GM19455 (cell line): Measurements from ENCODE around the gene FAM222A.

Experiments used
- ATAC-seq: cut with Tn5 transposase; IDR thresholded peaks from one replicate; pipeline ENCODE4 v1.9.1; 2021; ENCODE audit not compliant: unreplicated experiment

Gene FAM222A

DNA sequence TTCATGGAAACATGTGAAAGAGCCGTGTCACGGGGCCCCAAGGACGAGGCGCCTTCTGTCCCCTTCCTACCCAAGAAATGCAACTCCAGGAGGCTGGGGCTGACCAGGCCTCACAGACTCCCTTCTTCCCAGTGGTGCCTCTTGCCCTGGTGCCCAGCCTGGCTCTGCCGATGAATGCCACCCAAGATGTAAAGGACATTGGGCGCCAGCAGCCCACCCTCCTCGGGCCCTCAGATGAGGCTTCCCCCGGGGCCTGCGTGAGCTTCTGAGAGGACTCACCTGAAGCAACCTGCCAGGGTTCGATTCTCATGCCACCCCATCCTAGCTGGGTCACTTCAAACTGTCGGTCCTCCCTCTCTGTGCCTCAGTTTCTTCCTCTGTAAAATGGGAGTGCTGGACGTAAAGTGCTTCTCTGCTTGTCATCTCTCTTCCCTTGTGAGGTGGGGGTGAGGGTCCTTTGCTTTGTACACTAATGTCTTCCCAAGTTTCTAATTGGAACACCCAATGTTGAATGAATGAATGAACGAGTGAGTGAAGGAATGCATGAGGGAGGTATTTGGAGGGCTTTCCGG, 10.8 kb downstream of the FAM222A start:
- no peak for ATAC-seq

DNA sequence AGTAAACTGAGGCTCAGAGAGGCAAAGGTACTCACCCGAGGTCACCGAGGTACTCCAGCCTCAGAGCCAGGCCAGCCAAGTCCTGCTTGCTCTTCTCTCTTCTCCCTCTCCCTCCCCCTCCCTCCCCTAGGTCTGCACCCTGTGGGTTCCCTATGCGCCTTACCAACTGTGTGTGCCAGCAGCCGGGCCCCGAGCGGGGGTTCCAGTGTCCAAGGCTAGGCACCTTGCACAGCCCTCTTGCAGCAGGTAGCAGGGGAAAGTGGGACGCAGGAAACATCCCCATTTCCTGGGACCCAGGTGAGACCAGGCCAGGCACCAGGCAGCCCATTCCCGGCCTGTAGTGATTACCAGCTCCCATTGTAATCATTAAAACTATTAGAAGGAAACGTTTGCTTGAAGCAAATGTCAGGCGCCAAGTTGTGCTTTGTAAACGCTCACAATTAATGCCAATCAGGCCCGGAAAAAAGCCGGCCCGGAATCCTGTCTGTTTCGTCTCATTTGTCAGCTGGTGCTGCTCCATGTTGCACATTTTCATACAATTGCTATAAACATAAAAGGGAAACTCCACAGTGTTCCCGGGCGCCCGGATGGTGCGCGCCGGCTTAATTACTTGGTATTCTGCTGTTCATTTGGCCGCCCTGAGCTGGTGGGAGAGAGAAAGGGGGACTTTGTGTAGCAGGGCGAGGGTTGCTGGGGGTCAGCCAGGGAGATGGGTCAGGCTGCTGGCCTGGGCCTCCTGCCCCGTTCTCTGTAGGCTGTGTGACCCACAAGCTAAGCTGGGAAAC, 11.9 kb downstream of the FAM222A start:
- ATAC-seq: no peak

DNA sequence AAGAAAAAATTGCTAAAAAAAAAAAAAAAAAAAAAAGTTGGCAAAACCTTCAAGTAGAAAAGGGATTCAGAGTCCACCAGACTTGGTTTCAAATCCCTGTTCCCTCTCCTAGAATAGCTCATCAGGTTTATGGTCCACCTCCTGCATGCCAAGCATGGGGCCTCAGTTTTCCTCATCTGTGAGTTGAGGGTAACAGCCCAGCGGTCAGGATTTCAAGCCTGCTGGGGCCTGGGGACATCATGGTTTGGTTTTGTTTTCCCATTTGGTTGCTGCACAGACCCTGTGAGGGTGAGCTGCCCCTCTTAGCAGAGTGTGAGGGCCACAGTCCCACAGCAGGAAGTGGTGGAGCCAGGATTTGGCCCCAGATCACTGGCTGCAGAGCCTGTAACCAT, 12.5 kb downstream of the FAM222A start:
- ATAC-seq: no peak

DNA sequence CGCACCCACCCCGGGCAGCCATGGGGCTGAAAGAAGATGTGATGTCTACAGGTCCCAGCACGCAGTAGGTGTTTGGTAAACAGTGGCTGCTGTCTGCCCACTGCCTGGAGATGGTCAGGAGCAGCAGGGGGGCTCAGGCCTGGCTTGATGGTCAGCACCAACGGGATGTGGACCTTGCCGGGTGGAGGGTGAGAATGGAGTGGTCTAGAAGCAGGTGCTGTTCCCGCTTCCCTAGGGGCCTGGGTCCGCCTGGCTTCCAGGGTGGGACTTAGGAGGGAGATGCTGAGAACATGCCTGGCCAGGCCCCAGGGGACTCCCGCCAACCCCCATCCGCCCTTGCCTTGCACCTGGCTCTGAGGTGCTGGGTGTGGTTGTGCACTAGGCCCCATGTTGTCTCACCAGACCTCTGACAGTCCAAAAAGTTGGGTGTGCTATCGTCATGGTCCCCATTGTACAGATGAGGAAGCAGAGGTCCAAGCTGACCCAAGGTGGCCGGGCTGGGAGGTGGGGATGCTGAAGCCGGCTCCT, 12.9 kb downstream of the FAM222A start:
- ATAC-seq: no peak

DNA sequence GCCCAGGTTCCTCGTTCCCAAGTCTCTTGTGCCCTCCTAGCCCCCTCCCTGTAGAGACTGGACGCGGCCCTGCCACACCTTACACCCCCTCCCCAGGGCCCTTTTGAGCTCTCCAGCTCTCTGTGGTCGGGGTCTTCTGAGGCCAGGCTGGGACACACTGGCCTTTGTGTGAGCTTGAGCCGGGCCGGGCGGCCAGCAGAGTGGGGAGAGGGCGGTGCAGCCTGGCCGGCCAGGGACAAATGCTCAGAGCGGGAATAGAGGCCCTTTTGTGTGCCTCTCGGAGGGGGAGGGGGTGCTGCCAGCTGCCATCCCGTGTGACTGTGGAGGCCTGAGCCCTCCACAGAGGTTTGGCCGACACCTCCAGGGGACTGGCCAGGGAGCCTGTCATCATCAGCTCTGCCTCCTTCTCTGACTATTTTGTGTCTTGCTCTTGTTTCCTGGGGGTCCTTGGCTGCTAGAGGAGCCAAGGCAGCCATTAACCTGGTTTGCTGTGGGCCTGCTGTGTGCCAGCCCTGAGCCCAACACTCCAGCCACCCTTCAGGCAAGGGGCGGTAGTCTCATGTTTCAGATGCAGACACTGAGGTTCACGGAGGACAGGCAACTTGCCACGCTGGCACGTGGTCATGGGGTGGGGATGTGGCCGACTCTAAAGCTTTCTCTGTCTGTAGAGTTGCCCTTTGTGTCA, 13.6 kb downstream of the FAM222A start:
- no peak for ATAC-seq

DNA sequence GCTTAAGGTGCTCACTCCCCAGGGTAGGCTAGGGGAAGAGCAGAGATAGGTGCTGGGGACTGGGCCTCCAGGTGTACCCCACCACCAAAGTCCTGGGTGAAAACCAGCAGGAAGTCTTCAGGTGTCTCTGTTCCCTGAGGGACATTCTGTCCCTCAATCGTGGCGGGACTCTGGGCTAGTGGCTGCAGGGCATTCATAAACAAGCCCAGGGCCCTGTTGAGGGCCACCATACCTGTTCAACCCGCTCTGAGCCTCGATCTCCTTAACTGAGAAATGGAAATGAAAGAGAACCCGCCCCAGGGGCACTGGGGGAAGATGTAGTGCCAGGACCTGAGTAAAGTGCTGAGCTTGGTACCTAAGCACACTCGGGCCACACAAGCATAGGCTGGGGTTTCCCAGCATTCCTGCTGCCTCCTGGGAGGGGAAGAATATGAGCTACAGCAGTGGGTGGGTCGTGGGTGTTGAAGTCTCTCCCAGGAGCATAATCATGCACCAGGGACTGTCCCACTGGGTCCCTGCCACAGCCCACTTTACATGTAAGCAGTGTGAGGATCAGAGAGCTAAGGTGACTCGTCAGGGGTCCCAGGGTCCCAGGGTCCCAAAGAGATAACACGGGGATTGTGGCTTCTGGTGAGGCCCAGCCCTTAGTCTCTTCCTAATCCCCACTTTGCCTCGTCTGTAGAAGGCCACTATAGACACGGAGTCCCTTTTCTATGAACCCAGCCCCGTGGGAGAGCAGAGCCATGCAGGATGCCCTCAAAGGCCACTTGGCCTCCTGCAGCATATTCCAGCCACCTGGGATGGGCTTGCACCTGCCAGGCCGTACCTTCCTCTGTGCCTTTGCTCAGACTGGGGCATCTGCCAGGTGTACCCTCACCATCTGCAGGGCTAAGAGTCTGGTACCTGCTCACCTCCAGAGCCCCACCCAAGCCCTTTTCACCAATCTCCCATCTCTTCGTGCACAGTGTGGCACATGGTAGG, 14.4 kb downstream of the FAM222A start:
- ATAC-seq: no peak

DNA sequence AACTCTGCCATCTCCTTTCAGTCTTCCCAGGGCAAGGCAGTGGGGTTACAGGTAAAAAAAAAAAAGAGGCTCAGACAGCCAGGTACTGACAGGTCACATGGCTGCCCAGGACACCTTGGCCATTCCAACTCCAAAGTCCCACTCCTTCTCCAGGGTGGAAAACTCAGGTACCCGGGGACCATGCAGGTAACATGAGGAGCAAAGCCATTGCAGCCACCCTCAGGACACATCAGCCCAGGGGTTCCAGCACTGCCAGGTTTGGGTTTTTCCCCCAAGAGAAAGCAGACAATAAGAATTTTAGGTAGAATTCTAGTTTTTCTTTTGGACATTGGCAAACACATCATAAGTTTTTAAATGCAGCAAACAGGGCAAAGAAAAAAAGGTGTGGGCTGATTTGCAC, 15.3 kb downstream of the FAM222A start:
- no peak for ATAC-seq

DNA sequence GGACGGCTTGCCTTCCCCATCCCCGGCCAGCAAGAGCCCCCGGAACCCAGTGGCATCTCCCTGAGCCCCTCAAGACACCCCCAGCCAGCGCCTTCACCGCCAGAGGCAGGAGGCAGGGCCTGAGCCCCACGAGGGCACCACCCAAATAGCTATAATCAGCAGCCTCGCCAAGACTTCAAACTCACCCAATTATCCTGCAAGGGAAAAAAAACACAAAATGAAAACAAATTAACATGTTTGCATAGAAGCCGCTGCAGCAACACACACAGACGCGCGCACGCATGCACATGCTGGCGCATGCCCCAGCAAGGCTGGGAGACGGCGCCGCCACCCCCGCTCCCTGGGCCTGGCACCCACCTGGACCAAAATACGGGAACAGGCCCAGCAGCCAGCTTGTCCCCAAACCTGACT, 15.8 kb downstream of the FAM222A start:
- ATAC-seq: no peak

DNA sequence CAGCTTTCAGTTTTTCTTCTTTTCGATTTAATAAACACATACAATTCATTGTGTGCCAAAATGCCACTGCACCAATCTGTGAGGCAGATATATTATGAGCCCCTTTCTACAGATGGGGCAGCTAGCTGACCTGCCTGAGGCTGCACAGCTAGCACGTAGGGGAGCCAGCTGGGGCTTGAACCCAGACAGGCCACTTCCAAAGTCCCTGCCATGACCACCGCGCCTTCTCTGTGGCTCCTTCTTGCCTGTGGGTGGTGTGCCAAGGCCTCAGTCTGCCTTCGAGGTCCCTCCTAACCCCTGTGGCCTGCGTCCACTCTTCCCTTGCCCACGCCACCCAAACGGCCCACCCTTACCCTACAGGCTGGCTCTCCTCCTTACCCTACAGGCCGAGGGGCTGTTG, 16.2 kb downstream of the FAM222A start:
- ATAC-seq: no peak

DNA sequence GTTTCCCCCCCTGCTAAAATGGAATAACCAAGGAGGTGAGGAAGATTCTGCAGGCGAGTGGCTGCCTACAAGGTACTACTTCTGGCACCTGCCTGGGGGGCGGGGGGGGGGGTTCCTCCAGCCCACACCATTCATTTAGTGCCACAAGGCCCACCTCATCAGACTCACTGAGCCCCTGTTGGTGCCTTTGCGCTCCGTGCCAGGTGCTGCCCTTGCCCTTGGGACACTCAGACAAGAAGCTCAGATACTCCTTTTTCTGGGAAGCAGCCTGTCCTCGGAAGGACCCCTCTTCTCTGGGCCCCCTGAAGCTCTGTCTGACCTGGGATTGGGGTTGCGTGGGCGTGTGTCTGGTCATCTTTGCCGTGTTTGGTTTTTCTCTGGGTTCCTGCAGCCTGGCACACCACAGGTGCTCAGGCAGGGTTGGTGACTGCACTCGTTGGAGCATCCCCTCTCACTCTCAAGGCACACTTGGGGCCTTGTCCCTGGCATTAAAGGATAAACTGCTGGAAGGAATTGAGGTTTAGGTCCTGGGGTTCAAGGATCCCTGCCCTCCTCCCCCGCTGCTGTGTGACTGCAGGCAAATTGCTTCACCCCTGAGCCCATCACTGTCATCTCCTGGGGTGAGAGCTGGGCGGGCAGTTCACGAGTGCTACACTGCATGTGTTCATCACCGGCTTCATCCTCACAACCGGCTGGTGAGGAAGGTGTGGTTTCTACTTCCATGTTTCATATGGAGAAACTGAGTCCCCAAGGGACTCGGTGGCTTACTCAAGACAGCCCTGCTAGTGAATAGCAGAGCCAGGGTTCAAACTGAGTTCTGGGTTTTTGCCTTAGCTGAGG, 16.9 kb downstream of the FAM222A start:
- no peak for ATAC-seq

DNA sequence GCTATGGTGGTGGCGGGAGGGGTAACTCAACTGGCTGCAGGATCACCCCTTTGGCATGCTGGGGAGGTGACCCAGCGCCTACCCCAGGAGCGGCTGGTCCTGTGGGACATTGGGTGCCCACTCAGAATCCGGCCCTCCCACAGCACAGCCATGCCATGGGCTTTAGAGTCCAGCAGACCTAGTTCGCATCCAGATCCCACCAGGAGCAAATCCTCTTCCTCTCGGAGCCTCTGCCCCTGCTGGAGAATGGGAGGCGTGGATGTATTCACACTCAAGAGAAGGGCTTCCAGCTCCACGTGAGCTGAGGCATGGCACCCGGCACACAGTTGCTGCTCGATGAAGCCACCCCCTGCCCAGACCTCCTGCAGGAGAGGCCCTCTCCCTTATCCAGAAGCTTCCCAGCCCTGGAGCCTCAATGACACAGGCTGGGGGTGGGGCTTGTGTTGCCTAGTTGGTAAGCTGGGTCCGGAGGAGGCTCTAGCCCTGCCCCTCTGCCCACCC, 17.7 kb downstream of the FAM222A start:
- ATAC-seq: no peak

DNA sequence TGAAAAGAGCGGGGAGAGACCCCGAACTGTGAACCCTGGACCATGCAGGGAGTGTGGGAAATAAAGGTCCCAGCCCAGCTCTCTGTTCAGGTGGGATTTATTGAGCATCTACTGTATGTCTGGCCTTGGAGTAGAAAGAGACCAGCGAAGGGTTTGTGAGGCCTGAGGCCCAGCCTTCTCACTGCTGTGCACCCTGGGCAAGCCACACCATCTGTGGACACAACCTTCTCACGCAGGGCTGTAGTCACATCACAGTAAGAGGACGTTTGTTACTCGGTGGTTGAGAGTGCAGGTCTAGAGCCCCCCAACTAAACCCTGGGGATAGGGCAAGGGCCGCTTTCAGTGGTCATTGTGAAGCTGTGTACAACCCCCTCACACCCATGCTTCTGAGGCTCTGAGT, 18.2 kb downstream of the FAM222A start:
- no peak for ATAC-seq

DNA sequence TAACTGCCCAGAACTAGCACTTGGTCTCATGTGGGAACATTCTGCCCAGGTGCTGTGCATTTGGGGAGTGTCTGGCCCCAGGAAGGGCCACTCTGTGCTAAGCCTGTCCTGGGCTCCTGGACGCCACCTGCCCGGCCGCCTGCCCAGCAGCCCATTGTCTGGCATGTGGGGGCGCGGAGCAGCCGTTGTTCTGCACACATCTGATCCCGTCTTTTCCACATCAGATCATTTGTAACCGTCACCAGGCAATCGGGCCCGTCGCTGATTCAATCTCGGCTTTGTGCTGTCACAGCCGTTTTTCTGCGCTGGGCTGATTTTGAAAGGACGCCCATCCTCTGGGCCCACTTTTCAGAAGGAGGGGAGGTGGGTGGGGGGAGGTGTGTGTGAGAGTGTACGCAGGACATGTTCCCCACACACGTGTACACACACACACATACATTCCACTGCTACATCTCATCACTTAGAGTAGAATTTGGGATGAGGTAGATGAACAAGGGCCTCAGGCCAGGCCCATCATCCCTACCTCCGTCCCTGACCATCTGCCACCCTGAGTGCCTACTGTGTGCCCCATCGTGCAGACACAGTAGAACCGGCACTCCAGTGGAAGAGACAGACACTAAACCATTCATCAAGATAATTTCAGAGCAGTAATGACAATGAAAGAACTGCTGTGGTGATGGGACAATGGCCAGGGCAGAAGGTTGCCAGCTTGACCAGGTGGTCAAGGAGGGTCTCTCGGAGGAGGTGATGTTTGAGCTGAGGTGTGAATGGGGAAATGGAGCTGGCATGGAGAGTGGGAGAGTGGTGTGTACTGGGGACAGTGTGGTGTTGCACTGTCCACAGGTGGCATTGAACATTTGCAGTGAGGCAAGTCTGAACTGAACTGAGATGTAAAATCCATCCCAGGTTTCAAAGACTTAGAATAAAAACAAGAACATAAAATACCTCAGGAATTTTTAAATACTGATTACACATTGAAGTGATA, 19.0 kb downstream of the FAM222A start:
- ATAC-seq: no peak

DNA sequence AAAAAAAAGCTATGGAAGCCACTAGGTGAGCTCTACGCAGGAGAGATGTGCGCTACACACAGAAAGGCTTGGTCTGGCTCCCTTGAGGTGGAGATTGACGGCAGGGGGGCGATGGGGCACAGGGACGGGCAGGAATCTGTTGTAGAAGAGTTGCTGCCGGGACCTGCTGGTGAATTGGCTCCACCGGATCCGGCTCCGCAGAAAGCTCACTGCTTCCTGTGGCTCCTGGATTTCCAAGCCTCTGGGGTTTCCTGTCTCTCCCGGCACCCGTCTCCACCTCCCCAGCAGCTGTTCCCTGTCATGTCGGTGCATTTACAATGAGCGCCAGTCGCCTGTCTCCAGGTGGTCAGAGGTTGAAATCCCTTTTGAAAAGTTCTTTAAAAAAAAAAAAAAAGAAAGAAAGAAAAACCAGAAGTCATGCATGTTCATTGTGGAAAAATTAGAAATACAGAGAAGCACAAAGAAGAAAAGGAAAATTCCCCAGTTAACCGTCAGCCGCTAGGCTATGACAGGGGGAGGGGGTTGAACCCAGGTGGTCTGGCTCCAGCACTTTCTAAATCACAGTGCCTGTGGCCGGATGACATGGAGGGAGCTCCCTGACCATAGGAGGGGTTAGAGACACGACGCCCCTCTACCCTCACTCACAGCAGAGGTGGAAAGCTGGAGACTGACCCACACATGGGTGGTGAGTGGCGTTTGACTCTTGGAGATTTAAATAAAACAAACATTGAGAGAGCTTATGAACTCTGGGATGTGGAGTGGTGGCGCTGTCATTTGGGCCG, 20.8 kb downstream of the FAM222A start:
- ATAC-seq: no peak

DNA sequence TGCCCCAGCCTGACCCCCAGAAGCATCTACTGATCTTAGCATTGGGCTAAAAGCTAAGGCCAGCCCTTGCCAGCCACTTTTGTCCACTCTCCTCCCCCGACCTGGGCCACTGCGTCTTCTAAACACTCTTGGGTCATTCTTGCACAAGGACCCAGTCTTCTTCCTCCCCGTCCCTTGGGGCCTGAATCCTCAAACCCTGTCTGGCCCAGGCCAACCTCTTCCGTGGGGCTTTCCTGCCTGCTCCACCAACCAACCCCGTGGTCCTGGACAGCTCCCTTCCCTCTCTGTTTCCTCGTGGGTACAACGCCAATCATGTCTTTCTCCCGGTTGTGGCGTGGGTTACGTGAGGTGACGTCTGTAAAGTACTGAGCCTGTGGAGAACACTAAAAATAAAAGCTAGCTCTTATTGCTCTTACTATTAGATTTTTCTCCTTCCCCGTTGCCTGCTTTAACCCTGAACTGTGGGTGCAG, 21.5 kb downstream of the FAM222A start:
- ATAC-seq: no peak

DNA sequence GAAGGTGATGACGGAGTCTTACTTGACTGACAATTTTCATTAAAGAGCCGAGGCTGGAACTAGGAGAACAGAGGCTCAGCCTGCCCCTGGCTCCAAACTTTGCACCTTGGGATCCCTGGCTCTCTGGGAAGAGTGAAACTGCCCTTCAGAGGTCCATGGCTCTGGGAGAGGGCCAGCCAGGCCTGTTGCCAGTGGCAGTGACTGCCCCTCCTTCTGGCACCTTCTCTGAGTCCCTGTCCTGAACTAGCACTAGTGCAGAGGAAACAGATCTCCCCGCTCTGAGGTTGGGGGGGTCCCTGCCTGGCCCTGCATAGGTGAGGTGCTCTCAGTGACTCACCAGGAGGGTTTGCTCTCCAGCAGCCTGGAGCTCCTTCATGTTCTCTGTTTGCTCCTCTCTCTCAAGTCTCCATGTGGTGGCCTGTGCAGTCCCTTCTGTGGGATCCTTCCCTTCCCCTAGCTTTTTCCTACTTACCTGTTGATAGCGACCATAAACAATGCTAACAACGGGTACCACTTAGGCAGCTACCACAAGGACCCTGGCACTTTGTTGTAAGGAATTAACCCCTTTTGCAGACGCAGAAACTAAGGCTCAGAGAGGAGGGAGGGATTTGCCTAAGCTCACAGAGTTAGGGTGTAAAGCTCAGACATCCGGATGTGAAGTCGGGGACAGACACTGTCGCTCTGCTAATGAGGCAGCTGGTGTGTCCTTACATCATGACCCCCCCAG, 22.4 kb downstream of the FAM222A start:
- no peak for ATAC-seq

DNA sequence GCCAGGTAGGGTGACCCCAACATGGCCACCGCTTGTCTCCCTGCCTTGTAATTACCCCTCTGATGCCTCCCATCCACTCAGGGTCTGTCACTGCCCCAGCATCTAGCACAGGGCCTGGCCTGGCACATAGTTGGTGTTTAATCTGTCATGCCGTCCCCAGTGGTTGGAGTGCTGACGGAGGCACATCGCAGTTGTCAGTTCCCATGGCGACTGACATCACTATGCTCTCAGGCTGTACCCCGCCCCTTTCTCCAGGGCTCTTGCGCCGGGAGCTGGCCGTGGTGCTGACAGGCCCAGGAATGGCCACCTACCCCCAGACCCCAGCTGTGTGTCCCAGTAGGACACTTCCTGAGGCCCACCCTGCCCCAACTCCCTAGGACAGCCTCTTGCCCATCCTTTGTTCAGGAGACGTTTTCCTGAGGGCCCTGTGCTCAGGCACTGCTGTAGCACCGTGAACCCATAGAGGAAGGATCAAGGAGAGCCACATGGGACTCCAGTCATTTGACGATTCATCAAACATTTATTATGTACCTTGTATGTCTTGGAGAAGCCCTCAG, 23.0 kb downstream of the FAM222A start:
- no peak for ATAC-seq
